Activated CD4-positive, alpha-beta T cell treated with anti-CD3 and anti-CD28 coated beads for 4 hours (primary cell): Measurements from ENCODE around the gene ACOT7.
"Not testable (repeated sequence)": the region's sequence is repeated elsewhere in the genome, so short reads cannot be mapped to it uniquely, and the experiment has no call there.

Source experiments
- DNase-seq, 2 donors: peaks; one replicate each; pipeline ENCODE4 v3.0.0-alpha.2; 2020

Gene ACOT7

GRCh38 chr1:6307682-6308081 lies 85.9 kb downstream of the ACOT7 start:
- not testable (repeated sequence) for DNase-seq

GRCh38 chr1:6307099-6307498 lies 86.5 kb downstream of the ACOT7 start:
- DNase-seq = no peak

GRCh38 chr1:6303397-6304012 lies 90.1 kb downstream of the ACOT7 start:
- no peak for DNase-seq

DNA sequence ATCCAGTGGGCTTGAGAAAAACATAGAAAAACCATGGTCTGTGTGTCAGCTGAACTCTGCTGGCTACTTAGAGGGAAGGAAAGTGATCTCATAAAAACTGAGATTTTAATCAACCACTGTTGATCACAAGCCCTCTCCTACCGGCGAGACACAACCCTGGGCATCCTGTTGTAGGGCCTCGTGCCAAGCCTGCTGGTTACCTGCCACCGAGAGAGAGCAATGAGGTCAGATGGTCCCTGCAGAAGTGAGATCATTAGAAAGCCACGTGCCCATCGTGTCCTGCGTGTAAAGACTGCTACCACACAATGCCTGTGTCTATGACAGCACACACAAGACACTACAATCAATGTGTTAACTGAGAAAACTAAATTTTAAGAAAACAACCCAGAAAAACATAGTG lies 91.0 kb downstream of the ACOT7 start:
- DNase-seq = no peak

- no peak for DNase-seq
Measured at GRCh38 chr1:6301526-6301925, 92.0 kb downstream of the ACOT7 start.

- no peak for DNase-seq
Measured at GRCh38 chr1:6300342-6301048, 93.1 kb downstream of the ACOT7 start.

DNA sequence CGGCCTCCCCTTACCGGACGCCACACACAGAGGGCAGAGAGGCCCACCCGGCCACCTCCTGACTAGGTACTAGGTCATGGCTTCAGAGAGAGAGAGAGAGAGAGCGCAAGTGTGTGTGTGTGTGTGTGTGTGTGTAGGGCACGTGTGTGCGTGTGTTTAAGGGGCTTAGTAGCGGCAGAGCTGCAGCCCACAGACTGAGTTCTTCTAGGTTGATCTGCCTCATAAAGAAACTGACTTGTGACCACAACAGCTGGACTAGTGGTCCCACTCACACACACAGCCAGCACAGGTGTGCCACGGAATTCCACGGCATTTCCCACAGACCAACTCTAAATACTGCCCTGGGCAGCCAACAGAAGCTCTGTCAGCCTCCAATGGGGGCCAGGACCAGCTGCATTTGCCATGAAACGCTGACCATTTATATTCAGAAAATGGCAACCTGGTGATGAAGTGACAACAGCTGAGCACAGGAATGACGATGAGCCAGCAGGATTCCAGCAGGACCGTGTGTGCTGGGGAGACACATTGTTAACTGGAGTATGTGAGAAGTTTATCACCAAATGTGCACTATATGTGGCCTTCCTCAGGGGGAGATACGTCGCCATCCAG lies 93.9 kb downstream of the ACOT7 start:
- no peak for DNase-seq

DNA sequence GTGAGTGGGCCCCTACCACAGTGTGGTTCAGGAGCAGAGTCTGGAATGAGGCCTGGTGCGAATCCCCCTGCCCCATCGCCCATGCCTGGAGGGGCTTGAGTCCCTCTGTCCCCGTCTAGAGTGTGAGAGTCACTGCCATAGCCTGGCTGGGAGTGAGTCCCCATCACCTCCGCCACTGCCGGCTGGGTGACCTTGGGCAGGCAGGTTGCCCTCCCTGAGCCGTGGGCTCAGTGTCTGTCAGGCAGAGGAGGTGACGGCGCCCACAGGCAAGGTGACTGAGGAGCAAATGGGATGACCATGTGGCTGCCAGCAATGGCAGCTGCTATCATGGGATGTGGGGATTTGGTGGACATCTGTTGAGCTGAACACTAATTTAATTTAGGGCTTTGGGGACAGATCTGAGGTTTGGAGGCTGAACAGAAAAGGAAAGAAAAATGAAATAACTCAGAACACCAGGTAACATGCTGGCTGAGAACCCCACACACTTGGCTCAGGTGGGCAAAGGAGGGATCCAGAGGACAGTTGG lies 94.6 kb downstream of the ACOT7 start:
- no peak for DNase-seq

DNA sequence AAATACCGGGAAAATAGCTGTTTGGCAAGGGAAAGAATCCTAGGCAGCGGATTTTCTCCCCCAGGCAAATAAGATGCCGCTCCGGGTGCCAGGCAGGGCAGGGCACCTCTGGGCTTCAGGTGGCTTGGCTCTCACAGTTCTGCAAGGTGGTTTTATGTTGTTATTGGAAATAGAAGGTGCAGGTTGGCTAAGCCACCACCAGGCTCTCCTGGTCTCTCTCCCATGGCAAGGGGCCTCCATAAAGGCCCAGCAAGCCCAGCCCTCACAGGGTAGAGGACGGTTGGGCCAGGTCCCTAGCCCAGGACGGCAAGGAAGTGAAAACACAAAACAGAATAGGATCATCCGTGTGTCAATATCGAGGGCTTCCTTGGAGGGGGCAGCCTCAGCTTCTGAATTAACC lies 95.0 kb downstream of the ACOT7 start:
- no peak for DNase-seq

DNA sequence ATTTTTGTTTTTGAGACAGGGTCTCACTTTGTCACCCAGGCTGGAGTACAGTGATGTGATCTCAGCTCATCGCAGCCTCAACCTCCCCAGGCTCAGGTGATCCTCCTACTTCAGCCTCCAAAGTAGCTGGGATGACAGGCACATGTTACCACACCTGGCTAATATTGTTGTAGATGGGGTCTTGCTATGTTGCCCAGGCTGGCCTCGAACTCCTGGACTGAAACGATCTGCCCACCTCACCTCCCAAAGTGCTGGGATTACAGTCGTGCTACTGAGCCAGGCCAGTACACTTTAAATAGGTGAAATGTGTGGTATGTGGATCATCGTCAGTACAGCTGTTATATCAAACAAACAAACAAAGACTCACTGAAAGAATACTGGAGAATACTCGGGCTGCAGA lies 97.7 kb downstream of the ACOT7 start:
- DNase-seq = no peak

DNA sequence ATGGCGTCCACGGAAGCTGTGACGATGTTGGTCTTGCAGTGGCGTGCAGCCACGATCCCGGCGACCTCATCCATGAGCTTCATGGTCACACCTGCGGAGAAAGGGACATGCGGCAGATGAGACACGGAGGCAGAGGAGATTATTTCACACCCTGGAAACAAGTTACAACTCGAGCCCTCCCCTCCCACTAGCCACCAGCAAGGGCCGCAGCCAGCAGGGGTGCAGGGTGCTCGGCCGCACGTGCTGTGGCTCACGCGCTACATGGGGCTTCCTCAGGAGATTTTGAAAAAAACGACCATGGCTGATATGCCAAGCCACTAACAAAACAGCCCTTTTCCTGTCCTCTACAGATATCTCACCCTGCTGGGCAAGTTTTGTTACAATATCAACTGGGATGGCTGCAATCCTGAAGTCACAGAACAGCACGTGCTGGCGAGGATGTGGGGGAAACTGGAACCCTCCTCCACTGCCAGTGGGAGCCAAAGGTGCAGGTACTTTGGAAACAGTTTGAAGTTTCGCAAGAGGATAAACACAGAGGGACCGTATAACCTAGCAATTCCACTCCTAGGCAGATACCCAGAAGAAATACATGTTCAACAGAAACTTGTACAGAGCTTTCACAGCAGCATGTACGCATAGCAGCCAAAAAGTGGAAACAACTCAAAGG lies 98.5 kb downstream of the ACOT7 start:
- DNase-seq = no peak

DNA sequence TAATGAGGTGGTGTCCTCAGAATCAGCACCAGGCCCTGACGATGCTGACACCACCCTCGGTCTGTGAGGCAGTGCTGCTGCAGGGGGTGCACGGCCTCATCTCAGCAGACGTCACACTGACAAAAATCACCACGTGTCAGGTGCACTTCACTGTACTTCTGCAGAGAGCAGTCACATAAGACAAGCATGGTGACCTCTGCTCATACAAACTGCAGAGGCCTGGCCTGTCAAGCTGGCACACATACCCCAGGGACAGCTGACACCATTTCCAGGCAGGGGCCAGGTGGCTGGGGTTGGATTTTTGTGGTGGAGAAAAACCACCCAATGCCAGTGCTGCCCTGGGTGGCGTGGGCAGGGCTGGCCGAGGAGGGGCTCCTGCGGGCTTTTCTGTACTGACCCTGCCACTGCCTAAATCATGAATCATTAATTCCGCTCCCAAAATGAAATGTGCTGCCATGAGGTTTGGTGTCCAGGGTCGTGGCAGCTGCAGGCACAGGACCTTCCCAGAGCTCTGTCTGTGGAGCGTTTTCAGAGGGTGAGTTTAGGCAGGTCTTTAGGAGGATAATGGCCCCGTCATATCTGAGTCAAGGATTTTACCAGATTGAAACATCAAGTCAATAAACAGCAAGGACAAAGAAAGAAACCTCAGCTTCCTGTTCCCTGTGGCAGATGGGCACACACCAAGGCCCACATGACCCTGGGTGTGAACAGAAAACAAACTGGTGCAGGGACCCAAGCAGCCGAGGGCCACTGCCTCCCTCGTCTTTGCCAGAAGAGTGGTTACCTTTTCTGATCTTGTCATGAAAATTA lies 99.3 kb downstream of the ACOT7 start:
- no peak for DNase-seq

DNA sequence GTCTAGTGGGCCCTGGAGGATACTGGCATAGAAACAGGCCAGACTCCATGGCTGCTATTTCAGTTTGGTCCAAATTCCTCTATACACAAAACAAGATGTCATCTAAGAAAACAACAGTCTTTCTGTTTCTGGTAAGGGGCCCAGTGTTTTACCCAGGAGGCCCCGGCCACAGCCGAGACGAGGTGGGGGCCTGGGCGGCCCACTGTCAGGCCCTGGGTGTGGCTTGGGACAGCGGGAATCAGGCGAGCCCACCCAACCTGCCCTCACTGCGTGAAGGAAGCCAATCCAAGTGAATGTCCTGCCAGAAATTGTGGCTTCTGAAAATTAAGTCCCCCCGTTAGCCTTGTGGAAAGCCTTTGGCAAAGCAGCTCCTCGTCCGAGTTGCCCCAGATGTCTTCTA lies 101.5 kb downstream of the ACOT7 start:
- no peak for DNase-seq

DNA sequence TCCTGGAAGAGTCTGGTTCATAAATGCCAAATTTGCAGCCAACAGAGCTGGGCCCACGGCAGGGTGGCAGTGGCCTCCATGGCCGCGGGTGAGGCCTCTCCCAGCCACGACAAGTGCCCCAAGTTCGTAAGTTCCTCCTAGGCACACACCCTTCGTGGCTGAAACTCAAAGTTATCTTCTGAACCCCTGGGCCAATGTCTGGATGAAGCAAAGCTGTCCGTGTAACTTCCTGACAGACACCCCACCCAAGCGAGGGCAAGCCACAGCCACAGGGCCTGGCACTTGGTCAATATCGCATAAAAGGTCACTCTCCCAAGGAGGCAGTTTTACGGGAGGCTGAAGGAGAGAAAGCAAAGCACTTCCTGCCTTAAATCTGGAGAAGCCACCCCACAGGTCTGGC lies 104.9 kb downstream of the ACOT7 start:
- DNase-seq = no peak

- DNase-seq = no peak
Measured at GRCh38 chr1:6288026-6288425, 105.5 kb downstream of the ACOT7 start.

DNA sequence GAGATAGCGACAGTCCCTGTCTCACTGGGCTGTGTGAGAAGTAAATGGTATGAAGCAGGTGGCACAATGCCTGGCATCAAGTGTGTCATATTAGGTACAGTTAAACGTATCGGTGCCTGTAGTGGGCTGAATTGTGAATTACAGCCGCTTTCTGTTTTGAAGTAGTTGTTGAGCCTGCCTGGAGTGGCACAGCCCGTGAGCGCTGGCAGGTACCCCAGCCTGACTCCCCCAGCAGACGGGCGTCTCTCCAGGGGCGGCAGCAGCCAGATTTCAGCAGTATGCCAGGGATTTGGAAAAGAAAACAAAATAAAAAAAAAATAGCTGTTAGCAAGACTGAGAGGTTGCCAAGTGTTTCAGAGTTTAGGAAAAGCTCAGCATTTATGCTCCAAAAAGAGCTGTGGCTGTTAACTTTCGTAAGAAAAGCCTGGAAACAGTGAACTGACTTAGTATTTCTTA lies 106.1 kb downstream of the ACOT7 start:
- no peak for DNase-seq

GRCh38 chr1:6287029-6287428 lies 106.5 kb downstream of the ACOT7 start:
- DNase-seq = no peak

DNA sequence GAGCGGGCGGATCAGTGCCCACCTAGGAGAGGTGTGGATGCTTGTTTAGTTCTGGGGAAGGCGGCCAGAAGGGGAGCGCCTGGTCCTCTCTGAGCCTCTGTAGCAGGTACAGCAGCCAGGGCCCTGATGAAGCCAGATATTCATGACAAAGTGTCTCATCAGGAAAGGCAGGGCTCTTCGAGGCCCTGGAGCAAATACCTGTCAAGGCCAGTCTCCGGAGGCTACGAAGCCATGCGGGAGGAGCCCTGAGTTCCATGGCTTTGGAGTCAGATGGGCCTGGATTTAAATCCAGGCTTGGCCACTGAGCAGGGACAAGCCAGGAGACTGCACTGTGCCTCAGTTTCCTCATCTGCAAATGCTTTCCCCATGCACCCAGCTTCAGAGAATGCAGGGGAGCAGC lies 107.3 kb downstream of the ACOT7 start:
- no peak for DNase-seq

DNA sequence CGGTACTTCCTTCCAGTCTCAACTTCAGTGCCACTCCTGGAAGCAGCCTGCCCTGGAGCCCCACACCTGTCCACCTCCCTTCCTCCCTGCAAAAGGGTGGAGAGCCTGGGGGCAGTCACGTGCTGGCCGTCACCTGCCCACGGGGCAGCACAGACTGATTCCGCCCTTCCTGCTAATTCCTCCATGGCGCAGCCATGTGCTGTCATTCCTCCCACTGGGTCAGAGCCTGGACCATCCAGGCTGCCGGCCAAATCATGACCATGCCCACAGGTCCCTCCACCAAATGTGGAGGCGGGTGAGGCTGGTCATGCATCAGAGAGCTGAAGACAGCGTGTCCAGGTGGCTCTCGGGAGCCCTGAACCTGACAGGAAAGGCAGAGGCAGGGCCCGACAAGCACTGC lies 108.2 kb downstream of the ACOT7 start:
- no peak for DNase-seq

DNA sequence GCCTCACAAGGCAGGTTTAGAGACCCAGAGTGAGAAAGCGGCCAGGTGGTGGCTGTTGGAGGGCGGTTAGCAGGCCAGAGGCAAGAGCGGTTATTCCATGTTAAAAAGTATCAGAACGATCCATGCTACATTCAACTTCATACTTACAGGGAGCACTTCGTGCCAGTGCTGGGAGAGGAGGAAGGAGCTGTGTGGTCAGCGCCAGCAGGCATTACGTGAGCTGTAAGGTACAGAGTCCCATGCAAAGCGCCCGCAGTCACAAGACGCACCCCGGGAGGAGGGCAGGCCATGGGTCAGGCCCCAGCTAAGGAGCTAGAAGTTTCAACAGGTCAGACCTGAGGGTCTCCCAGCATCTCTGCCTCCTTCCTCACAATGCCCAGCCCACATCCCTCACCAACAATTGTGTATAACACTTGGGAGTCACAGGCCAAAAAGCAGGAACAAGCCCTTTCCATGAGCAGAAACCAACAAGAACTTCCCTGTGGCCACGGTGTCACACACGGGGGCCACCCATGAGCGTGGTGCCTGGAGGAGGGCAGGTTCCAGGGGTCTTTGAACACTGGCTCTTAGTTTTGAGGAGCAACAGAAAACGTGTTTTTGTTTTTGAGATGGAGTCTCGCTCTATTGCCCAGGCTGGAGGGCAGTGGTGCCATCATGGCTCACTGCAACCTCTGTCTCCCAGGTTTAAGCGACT lies 110.8 kb downstream of the ACOT7 start:
- DNase-seq = no peak

GRCh38 chr1:6281511-6282402 lies 111.8 kb downstream of the ACOT7 start:
- no peak for DNase-seq
